Measurements from ENCODE around the gene VNN1.

- TF ChIP-seq, protein P1, sequence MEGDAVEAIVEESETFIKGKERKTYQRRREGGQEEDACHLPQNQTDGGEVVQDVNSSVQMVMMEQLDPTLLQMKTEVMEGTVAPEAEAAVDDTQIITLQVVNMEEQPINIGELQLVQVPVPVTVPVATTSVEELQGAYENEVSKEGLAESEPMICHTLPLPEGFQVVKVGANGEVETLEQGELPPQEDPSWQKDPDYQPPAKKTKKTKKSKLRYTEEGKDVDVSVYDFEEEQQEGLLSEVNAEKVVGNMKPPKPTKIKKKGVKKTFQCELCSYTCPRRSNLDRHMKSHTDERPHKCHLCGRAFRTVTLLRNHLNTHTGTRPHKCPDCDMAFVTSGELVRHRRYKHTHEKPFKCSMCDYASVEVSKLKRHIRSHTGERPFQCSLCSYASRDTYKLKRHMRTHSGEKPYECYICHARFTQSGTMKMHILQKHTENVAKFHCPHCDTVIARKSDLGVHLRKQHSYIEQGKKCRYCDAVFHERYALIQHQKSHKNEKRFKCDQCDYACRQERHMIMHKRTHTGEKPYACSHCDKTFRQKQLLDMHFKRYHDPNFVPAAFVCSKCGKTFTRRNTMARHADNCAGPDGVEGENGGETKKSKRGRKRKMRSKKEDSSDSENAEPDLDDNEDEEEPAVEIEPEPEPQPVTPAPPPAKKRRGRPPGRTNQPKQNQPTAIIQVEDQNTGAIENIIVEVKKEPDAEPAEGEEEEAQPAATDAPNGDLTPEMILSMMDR (IDR thresholded peaks at IDR 0.05 in 2 of 3, conservative IDR thresholded peaks at IDR 0.05 in 1 of 3; ENCODE audit: borderline replicate concordance in 1 of 3, insufficient read depth in 1 of 3, low read depth in 2 of 3, low read length in 2 of 3) = no peak
- no peak for TF ChIP-seq EZH2phosphoT487 (IDR thresholded peaks at IDR 0.05; ENCODE audit: borderline replicate concordance)
- TF ChIP-seq, protein P2, sequence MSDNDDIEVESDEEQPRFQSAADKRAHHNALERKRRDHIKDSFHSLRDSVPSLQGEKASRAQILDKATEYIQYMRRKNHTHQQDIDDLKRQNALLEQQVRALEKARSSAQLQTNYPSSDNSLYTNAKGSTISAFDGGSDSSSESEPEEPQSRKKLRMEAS (IDR thresholded peaks at IDR 0.05) = no peak
- no peak for TF ChIP-seq YY1 (IDR thresholded peaks at IDR 0.05; ENCODE audit: extremely low read depth, insufficient replicate concordance, low read depth, low read length)
- no peak for TF ChIP-seq EGR1 (IDR thresholded peaks at IDR 0.05; ENCODE audit: low read depth)
- TF ChIP-seq POLR2A (IDR thresholded peaks at IDR 0.05; ENCODE audit: borderline replicate concordance, extremely low read depth, insufficient read depth, insufficient read length) = no peak
- no peak for TF ChIP-seq CBX3 (IDR thresholded peaks at IDR 0.05; ENCODE audit: low read depth)
- no peak for TF ChIP-seq RAD21 (IDR thresholded peaks at IDR 0.05; ENCODE audit: low read depth)
- no peak for TF ChIP-seq EZH2 (IDR thresholded peaks at IDR 0.05)
- TF ChIP-seq POLR2AphosphoS5 (IDR thresholded peaks at IDR 0.05; ENCODE audit: low read depth, low read length) = no peak
- no peak for TF ChIP-seq ZBTB33 (IDR thresholded peaks at IDR 0.05; ENCODE audit: extremely low read depth, insufficient replicate concordance, low read length)
- TF ChIP-seq SIN3A (IDR thresholded peaks at IDR 0.05; ENCODE audit: low read depth) = no peak
These were observed 47.7 kb downstream of the VNN1 start for GRCh38 chr6:132666118-132666517.

Measured in HCT116 (cell line).